WTC11 (cell line): ENCODE data around the gene CFAP20. TPM values are rescaled to one million over a fixed set of nuclear protein-coding genes. Genes with fewer than 3 reads are reported as not detected.

Experiments
- ATAC-seq: fragments of 200-7000 bp; cut with Tn5 transposase; 2 replicates; pipeline ENCODE4 v1.10.0; 2021; ENCODE audit warnings: mild to moderate bottlenecking, moderate library complexity
- CTCF ChIA-PET: fragments of 300-600 bp; sonication (Branson Sonifier 250); formaldehyde crosslinking; loops from one replicate; lab custom pipeline; 2021; ENCODE audit warnings: antibody characterized with exemption; lab: Charles Lee
- POLR2A ChIA-PET: fragments of 350-600 bp; sonication (Branson Sonifier 250); formaldehyde crosslinking; loops from one replicate; lab custom pipeline; 2021; ENCODE audit warnings: antibody characterized with exemption; lab: Charles Lee
- DNase-seq: peaks from one replicate; pipeline ENCODE4 v3.0.0; 2021; ENCODE audit warnings: low spot score
- H3K27ac Mint-ChIP-seq: 2 replicates; pipeline ENCODE4 v1.8.0; 2021; ENCODE audit warnings: mixed read lengths
- H3K27me3 Mint-ChIP-seq: 2 replicates; pipeline ENCODE4 v1.8.0; 2021; ENCODE audit warnings: low read depth, mild to moderate bottlenecking, moderate library complexity, mixed read lengths
- H3K36me3 Mint-ChIP-seq: 2 replicates; pipeline ENCODE4 v1.8.0; 2021; ENCODE audit warnings: mixed read lengths
- H3K4me1 Mint-ChIP-seq: 2 replicates; pipeline ENCODE4 v1.8.0; 2022; ENCODE audit warnings: mixed read lengths
- H3K4me3 Mint-ChIP-seq: 2 replicates; pipeline ENCODE4 v1.8.0; 2021; ENCODE audit warnings: mild to moderate bottlenecking, moderate library complexity, mixed read lengths
- H3K9me3 Mint-ChIP-seq: 2 replicates; pipeline ENCODE4 v1.8.0; 2021; ENCODE audit warnings: mixed read lengths
- CREB1 ChIP-seq: sonication (generic); formaldehyde crosslinking; IDR thresholded peaks from 2 replicates; pipeline ENCODE4 v1.8.0; 2023; ENCODE audit warnings: mild to moderate bottlenecking, missing genetic modification reagents
- FOXK1 ChIP-seq: sonication (generic); formaldehyde crosslinking; IDR thresholded peaks from 2 replicates; pipeline ENCODE4 v1.8.0; 2022; ENCODE audit warnings: mild to moderate bottlenecking, moderate library complexity, missing genetic modification reagents
- GTF2I ChIP-seq: fragments of 250-450 bp; sonication (Bioruptor Pico); conservative IDR thresholded peaks from 2 replicates; pipeline ENCODE4 v1.4.0; 2021; ENCODE audit warnings: mild to moderate bottlenecking
- NFYB ChIP-seq: sonication (generic); formaldehyde crosslinking; conservative IDR thresholded peaks from 2 replicates; pipeline ENCODE4 v1.8.0; 2022; ENCODE audit warnings: low read depth, missing genetic modification reagents
- SMAD3 ChIP-seq: sonication (generic); formaldehyde crosslinking; IDR thresholded peaks from 2 replicates; pipeline ENCODE4 v1.8.0; 2022; ENCODE audit warnings: missing genetic modification reagents, mild to moderate bottlenecking, borderline replicate concordance
- TP53 ChIP-seq: sonication (generic); formaldehyde crosslinking; IDR thresholded peaks from 2 replicates; pipeline ENCODE4 v1.8.1; 2023; ENCODE audit warnings: mild to moderate bottlenecking, missing genetic modification reagents
- ZNF232 ChIP-seq: sonication (generic); formaldehyde crosslinking; IDR thresholded peaks from 2 replicates; pipeline ENCODE4 v1.8.0; 2022; ENCODE audit warnings: mild to moderate bottlenecking, missing genetic modification reagents
- ZNF263 ChIP-seq: sonication (generic); formaldehyde crosslinking; IDR thresholded peaks from 2 replicates; pipeline ENCODE4 v1.8.1; 2022; ENCODE audit warnings: low read depth, mild to moderate bottlenecking, moderate library complexity, missing genetic modification reagents
- total RNA-seq: library from RNA; stranded (reverse); gene quantifications from 3 replicates; pipeline ENCODE4 v1.2.3, GENCODE V29; 2021
- TF ChIP-seq, protein P1 (sequence below): fragments of 250-450 bp; sonication (Bioruptor Pico); IDR thresholded peaks from 2 replicates; pipeline ENCODE4 v1.9.0; 2021; ENCODE audit warnings: mild to moderate bottlenecking
- TF ChIP-seq, protein P2 (sequence below): sonication (generic); formaldehyde crosslinking; IDR thresholded peaks from 2 replicates; pipeline ENCODE4 v1.8.0; 2023; ENCODE audit warnings: missing genetic modification reagents
- TF ChIP-seq, protein P3 (sequence below): fragments of 250-450 bp; sonication (Bioruptor Pico); IDR thresholded peaks from 2 replicates; pipeline ENCODE4 v1.9.0; 2021; ENCODE audit warnings: mild to moderate bottlenecking
- TF ChIP-seq, protein P4 (sequence below): sonication (generic); formaldehyde crosslinking; IDR thresholded peaks from 2 replicates; pipeline ENCODE4 v1.8.0; 2022; ENCODE audit warnings: mild to moderate bottlenecking, missing genetic modification reagents
- TF ChIP-seq, protein P5 (sequence below): fragments of 250-450 bp; sonication (Bioruptor Pico); IDR thresholded peaks from 2 replicates; pipeline ENCODE4 v1.9.0; 2021; ENCODE audit warnings: mild to moderate bottlenecking, borderline replicate concordance
- TF ChIP-seq, protein P6 (sequence below): sonication (generic); formaldehyde crosslinking; IDR thresholded peaks from 2 replicates; pipeline ENCODE4 v1.8.1; 2023; ENCODE audit warnings: mild to moderate bottlenecking, moderate library complexity, missing genetic modification reagents
- TF ChIP-seq, protein P7 (sequence below): sonication (generic); formaldehyde crosslinking; IDR thresholded peaks from 2 replicates; pipeline ENCODE4 v1.8.1; 2022; ENCODE audit warnings: mild to moderate bottlenecking, missing genetic modification reagents, moderate library complexity, borderline replicate concordance
- TF ChIP-seq, protein P8 (sequence below): fragments of 250-450 bp; sonication (Bioruptor Pico); IDR thresholded peaks from 2 replicates; pipeline ENCODE4 v2.1.2; 2022; ENCODE audit warnings: mild to moderate bottlenecking, moderate library complexity

The CFAP20 gene
- total RNA-seq, 1 experiment from 2014 or later, result 41.9 TPM

DNA sequence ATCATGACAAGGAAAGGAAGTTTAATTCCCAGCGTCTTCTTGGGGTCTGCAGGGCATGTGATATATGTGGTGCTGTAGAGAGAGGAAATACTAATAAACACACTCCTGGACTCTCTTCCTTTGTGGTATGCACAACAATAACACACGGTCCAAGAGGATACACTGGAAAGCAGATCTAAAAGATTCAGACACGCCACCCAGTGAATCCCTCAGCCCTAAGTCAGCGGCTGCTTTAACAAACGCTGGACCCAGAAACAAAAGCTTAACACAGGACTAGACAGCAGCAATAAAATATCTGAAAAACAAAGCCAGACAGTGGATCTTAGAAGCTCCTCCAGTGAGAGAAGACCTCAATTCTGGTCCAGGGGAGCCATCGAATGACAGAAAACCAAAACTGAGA is 13.1 kb downstream of the CFAP20 start:
- Mint-ChIP-seq H3K27ac (no peak overlapping the region), H3K4me1 (peaks cover 9% of the 10 kb centered on the region), H3K36me3 (peaks cover 44% of the 10 kb centered on the region), H3K27me3 (no peaks in the 10 kb centered on the region), H3K4me3 (no peak overlapping the region), H3K9me3 (peaks cover 3% of the 10 kb centered on the region; the same call in 1 of the 2 replicates)
- DNase-seq (no peak), ATAC-seq (no peak)
- ChIA-PET POLR2A (no interaction called here), CTCF (interaction anchor here (0.7 to 1.6 kb wide), 2 partner anchors 9 to 18 kb away, joined by 3 to 4 read pairs; no protein-coding TSS in a partner anchor)
- TF ChIP-seq, protein P1, sequence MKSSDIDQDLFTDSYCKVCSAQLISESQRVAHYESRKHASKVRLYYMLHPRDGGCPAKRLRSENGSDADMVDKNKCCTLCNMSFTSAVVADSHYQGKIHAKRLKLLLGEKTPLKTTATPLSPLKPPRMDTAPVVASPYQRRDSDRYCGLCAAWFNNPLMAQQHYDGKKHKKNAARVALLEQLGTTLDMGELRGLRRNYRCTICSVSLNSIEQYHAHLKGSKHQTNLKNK (CRISPR knock-in tag), result no peak
- TF ChIP-seq, protein P2, sequence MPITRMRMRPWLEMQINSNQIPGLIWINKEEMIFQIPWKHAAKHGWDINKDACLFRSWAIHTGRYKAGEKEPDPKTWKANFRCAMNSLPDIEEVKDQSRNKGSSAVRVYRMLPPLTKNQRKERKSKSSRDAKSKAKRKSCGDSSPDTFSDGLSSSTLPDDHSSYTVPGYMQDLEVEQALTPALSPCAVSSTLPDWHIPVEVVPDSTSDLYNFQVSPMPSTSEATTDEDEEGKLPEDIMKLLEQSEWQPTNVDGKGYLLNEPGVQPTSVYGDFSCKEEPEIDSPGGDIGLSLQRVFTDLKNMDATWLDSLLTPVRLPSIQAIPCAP (CRISPR knock-in tag), result no peak
- TF ChIP-seq CREB1 (CRISPR knock-in tag), result no peak
- no peak for TF ChIP-seq ZNF263 (CRISPR knock-in tag)
- TF ChIP-seq, protein P3, sequence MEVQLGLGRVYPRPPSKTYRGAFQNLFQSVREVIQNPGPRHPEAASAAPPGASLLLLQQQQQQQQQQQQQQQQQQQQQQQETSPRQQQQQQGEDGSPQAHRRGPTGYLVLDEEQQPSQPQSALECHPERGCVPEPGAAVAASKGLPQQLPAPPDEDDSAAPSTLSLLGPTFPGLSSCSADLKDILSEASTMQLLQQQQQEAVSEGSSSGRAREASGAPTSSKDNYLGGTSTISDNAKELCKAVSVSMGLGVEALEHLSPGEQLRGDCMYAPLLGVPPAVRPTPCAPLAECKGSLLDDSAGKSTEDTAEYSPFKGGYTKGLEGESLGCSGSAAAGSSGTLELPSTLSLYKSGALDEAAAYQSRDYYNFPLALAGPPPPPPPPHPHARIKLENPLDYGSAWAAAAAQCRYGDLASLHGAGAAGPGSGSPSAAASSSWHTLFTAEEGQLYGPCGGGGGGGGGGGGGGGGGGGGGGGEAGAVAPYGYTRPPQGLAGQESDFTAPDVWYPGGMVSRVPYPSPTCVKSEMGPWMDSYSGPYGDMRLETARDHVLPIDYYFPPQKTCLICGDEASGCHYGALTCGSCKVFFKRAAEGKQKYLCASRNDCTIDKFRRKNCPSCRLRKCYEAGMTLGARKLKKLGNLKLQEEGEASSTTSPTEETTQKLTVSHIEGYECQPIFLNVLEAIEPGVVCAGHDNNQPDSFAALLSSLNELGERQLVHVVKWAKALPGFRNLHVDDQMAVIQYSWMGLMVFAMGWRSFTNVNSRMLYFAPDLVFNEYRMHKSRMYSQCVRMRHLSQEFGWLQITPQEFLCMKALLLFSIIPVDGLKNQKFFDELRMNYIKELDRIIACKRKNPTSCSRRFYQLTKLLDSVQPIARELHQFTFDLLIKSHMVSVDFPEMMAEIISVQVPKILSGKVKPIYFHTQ (CRISPR knock-in tag), result no peak
- TF ChIP-seq, protein P4, sequence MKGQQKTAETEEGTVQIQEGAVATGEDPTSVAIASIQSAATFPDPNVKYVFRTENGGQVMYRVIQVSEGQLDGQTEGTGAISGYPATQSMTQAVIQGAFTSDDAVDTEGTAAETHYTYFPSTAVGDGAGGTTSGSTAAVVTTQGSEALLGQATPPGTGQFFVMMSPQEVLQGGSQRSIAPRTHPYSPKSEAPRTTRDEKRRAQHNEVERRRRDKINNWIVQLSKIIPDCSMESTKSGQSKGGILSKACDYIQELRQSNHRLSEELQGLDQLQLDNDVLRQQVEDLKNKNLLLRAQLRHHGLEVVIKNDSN (CRISPR knock-in tag), result no peak

DNA sequence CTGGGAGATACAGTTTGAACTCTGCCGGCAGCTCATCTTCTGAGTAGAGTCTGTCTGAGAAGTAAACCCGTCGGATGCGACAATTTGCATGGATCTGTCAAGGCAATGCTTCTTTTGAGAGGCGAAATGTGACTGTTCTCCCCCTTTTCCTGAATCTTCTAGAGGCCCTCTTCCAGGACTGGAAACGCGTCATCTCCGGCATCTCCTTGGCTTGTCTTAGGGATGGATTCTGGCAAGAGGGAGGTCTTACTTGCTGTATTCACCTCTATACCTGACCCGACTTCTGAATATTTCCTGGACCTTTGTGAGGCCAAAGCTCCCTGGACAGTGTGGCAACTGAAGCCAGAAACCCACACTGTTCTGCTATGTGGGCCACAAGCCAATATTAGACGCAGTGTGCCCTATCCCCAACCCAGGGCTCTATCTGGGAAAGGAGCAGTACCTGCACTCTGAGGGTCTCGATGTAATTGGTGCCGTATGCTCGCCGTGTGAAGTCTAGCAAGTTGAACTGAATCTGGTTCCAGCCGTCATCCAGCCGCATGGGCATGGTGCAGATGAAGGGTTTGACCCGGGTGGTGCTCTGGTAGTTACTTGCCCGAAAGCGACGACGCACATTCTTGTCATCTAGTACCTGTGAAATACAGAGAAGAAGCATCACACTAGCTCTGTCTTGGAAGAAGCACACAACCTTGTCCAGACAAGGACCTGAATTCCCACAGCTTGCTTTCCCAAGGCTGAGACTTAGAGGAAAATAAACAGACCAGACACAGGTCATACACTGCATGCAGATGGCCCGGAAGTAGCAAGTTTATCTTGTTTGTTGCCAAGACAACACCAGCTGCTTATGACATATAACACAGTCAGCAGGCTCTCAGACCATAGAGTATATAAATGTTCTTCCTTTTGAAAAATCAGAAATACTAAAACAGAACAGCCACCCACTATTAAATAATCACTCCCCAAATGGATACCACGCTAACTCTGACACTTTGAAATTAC is 14.1 kb downstream of the CFAP20 start:
- ATAC-seq (no peak), DNase-seq (no peak)
- Mint-ChIP-seq H3K4me3 (no peak overlapping the region), H3K27ac (no peak overlapping the region), H3K4me1 (peaks cover 10% of the 10 kb centered on the region), H3K36me3 (peaks cover 44% of the 10 kb centered on the region), H3K27me3 (no peaks in the 10 kb centered on the region), H3K9me3 (peaks cover 3% of the 10 kb centered on the region; the same call in 1 of the 2 replicates)
- CTCF ChIA-PET, result no interaction called here
- POLR2A ChIA-PET, result no interaction called here
- no peak for TF ChIP-seq NFYB (CRISPR knock-in tag)
- no peak for TF ChIP-seq SMAD3
- TF ChIP-seq, protein P5, sequence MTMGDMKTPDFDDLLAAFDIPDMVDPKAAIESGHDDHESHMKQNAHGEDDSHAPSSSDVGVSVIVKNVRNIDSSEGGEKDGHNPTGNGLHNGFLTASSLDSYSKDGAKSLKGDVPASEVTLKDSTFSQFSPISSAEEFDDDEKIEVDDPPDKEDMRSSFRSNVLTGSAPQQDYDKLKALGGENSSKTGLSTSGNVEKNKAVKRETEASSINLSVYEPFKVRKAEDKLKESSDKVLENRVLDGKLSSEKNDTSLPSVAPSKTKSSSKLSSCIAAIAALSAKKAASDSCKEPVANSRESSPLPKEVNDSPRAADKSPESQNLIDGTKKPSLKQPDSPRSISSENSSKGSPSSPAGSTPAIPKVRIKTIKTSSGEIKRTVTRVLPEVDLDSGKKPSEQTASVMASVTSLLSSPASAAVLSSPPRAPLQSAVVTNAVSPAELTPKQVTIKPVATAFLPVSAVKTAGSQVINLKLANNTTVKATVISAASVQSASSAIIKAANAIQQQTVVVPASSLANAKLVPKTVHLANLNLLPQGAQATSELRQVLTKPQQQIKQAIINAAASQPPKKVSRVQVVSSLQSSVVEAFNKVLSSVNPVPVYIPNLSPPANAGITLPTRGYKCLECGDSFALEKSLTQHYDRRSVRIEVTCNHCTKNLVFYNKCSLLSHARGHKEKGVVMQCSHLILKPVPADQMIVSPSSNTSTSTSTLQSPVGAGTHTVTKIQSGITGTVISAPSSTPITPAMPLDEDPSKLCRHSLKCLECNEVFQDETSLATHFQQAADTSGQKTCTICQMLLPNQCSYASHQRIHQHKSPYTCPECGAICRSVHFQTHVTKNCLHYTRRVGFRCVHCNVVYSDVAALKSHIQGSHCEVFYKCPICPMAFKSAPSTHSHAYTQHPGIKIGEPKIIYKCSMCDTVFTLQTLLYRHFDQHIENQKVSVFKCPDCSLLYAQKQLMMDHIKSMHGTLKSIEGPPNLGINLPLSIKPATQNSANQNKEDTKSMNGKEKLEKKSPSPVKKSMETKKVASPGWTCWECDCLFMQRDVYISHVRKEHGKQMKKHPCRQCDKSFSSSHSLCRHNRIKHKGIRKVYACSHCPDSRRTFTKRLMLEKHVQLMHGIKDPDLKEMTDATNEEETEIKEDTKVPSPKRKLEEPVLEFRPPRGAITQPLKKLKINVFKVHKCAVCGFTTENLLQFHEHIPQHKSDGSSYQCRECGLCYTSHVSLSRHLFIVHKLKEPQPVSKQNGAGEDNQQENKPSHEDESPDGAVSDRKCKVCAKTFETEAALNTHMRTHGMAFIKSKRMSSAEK, result no peak
- TF ChIP-seq, protein P1 (CRISPR knock-in tag), result no peak
- no peak for TF ChIP-seq TP53 (CRISPR knock-in tag)
- TF ChIP-seq GTF2I (CRISPR knock-in tag), result no peak
- TF ChIP-seq, protein P4 (CRISPR knock-in tag), result no peak
- TF ChIP-seq, protein P6, sequence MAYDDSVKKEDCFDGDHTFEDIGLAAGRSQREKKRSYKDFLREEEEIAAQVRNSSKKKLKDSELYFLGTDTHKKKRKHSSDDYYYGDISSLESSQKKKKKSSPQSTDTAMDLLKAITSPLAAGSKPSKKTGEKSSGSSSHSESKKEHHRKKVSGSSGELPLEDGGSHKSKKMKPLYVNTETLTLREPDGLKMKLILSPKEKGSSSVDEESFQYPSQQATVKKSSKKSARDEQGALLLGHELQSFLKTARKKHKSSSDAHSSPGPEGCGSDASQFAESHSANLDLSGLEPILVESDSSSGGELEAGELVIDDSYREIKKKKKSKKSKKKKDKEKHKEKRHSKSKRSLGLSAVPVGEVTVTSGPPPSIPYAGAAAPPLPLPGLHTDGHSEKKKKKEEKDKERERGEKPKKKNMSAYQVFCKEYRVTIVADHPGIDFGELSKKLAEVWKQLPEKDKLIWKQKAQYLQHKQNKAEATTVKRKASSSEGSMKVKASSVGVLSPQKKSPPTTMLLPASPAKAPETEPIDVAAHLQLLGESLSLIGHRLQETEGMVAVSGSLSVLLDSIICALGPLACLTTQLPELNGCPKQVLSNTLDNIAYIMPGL, result no peak
- TF ChIP-seq ZNF232, result no peak
- TF ChIP-seq, protein P7, sequence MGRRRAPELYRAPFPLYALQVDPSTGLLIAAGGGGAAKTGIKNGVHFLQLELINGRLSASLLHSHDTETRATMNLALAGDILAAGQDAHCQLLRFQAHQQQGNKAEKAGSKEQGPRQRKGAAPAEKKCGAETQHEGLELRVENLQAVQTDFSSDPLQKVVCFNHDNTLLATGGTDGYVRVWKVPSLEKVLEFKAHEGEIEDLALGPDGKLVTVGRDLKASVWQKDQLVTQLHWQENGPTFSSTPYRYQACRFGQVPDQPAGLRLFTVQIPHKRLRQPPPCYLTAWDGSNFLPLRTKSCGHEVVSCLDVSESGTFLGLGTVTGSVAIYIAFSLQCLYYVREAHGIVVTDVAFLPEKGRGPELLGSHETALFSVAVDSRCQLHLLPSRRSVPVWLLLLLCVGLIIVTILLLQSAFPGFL (CRISPR knock-in tag), result no peak
- no peak for TF ChIP-seq FOXK1
- TF ChIP-seq, protein P8, sequence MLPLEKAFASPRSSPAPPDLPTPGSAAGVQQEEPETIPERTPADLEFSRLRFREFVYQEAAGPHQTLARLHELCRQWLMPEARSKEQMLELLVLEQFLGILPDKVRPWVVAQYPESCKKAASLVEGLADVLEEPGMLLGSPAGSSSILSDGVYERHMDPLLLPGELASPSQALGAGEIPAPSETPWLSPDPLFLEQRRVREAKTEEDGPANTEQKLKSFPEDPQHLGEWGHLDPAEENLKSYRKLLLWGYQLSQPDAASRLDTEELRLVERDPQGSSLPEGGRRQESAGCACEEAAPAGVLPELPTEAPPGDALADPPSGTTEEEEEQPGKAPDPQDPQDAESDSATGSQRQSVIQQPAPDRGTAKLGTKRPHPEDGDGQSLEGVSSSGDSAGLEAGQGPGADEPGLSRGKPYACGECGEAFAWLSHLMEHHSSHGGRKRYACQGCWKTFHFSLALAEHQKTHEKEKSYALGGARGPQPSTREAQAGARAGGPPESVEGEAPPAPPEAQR, result no peak
